GM18505 (cell line): Measurements from ENCODE around the gene MATN4.

Experiments used
- ATAC-seq: cut with Tn5 transposase; IDR thresholded peaks from one replicate; pipeline ENCODE4 v1.9.1; 2021; ENCODE audit not compliant: unreplicated experiment
- POLR2A ChIP-seq: IDR thresholded peaks from 4 replicates; pipeline ENCODE4 v1.6.1; 2011; ENCODE audit warnings: borderline replicate concordance; ENCODE audit not compliant: insufficient read depth, insufficient read length; ENCODE audit errors: extremely low read depth

The MATN4 gene

DNA sequence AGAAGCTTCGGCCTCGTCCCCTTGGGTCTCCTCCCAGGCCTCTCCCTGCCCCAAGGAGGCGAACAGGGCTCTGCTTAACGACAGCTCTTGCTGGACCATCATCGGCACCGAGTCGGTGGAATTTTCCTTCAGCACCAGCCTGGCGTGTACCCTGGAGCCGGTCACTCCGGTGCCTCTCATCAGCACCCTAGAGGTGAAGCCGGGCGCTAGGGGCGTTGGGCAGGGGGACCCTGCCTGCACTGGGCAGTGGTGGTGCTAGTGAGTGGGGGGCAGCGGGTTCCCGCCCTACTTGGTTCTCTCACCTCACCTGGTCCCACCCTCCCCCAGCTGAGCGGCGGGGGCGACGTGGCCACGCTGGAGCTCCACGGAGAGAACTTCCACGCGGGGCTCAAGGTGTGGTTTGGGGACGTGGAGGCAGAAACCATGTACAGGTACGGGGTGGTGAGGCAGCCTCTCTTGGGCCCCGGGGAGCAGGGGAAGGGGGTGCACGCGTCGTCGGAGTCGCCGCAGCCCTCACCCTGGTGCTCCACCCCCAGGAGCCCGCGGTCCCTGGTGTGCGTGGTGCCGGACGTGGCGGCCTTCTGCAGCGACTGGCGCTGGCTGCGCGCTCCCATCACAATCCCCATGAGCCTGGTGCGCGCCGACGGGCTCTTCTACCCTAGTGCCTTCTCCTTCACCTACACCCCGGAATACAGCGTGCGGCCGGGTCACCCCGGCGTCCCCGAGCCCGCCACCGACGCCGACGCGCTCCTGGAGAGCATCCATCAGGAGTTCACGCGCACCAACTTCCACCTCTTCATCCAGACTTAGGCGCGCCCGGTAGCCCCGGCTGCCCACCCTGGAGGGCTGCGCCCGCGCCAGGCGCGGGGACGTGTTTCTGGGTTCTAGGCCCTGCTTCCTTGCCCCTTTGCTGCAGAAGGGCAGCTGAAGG is 8.3 kb upstream of the MATN4 start:
- no peak for ATAC-seq

DNA sequence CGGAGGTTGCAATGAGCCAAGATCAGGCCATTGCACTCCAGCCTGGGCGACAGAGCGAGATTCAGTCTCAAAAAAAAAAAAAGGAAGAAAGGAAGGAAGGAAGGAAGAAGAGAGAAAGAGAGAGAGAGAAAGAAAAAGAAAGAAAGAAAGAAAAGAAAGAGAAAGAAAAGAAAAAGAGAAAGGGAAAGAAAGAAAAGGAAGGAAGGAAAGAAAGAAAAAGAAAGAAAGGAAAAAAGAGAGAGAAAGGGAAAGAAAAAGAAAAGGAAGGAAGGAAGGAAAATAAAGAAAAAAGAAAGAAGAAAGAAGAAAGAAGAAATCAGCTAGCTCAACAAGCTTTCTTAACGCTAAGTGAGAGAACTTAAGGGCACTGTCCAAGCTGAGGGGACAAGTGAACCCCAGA is 7.6 kb upstream of the MATN4 start:
- ATAC-seq: no peak

More for the DNA sequence above, 8.3 kb upstream of the MATN4 start:
- no peak for TF ChIP-seq POLR2A

DNA sequence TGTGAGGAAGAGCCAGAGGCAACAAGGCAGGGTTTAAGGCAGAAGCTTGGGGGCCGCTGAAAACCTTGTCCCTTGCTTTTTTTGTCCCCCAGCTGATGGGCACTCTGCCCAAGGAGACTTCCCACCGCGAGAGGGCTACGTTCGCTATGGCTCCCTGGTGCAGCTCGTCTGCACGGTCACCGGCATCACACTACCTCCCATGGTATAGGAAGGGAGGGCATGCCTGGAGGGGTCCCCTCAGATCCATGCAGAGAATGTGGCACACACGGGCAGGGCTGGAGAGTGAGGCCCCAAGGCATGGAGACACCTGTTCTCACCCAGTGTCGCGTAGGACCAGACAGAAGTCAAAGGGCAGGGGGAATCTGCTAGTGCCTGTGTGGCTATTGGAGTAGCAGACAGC is 5.8 kb upstream of the MATN4 start:
- TF ChIP-seq POLR2A: no peak
- ATAC-seq: no peak

More for the DNA sequence above, 7.6 kb upstream of the MATN4 start:
- TF ChIP-seq POLR2A: no peak

DNA sequence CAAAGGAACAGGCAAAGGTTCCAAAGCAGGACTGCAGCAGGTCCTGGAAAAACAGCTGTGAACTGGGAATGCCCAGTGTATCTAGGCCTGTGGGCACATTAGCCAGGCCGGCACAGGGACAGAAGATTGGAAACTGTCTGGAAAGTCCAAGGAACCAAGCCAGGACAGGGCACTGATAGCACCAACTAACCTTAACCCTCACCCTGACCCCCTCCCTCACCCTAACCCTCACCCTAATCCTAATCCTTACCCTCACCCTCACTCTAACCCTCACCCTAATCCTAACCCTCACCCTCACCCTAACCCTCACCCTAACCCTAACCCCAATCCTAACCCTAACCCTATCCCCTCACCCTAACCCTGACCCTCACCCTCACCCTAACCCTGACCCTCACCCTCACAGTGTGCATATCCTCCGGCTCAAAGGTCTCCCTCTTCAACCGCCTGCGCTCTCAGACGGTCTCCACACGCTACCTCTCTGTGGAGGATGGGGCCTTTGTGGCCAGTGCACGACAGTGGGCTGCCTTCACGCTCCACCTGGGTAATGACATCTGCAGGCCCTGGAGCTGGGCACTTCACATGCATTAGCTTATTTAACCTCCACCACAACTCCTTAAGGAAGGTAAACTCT is 5.1 kb upstream of the MATN4 start:
- TF ChIP-seq POLR2A: no peak
- ATAC-seq: no peak

DNA sequence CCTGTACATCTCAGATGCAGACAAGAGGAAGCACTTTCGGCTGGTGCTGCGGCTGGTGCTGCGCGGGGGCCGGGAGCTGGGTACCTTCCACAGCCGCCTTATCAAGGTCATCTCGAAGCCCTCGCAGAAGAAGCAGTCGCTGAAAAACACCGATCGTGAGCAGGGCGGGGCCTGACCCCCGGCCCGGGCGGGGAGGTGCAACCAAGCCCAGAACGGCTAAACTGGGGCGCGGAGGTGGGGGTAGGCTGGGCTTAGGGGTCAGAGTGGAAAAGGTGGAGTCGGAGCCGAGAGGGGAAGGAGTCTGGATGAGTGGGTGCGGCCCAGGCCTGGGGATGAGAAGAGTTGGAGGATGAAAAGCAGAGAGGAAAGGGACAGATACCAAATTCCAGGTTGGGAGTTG is 4.1 kb upstream of the MATN4 start:
- no peak for ATAC-seq
- no peak for TF ChIP-seq POLR2A

DNA sequence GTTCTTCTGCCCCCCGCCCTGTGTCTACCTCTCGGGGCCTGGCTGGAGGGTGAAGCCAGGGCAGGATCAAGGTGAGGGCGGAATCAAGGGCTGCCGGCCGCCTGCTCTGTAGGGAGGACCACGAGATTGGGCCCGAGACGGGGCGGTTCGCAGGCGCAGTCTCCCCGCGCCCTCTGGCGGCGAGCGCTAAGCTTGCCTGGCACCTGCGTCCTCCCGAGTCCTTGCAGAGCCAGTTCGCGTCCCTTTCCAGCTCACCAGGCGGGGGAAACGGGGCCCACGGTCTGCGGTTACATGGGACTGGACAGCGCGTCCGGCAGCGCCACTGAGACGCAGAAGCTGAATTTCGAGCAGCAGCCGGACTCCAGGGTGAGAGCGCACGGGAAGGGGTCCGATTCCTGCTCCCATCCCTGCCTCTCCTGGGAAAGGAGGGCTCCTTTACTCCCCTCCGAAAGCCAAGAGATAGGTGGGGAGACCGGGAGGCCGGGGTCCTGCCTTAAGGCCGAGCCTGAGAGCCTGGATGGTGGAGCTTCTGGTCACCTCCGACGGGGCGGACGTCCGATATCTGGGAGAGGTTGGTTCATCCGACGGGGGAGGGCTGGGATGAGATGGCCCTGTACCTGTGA is 3.6 kb upstream of the MATN4 start:
- no peak for TF ChIP-seq POLR2A
- ATAC-seq: no peak

DNA sequence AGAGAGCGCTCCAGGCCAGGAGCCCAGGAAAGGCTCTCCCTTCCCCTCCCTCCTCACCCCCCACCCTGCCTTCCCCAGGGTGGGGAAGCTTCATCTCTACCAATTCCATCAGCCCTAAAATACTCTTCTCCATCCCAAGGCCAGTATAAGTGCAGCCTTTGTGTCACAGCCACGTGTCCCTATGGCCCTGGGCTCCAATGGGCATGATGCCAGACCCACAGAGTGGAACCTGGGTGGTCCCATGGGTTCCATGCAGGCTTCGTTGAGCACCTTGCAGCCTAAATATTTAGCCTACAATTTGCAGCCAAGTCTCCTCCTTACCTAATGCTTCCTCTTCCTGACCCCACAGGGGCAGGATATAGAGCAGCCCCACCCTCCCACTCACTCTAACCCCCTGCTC is 976 bp upstream of the MATN4 start:
- no peak for ATAC-seq
- TF ChIP-seq POLR2A: no peak

DNA sequence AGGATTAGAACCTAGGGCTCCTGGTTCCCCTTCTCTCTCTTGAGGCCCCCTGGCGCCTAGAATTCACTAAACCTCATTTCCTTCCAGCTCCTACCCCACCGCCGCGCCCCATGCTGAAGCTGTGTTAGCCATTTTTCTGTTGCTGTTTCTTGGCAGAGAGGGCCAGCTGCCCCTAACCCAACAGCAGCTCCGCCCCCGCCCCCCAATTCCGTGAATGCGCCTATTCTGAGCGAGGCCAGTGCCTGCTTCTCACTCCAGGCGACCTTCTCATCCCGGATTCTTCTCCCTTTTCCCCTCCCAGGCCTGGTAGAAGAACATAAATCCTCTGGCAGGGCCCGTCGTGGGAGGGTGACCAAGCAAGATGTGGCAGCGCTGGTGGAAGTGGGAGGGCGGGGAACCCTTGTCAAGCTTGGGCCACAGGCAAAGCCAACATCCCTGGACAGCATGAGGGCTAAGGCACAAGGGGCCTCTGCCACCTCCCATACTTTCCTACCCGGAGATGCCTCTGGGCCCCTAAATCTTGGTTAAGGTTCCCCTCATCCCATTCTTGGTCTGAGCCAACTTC is 941 bp downstream of the MATN4 start:
- no peak for ATAC-seq
- no peak for TF ChIP-seq POLR2A

DNA sequence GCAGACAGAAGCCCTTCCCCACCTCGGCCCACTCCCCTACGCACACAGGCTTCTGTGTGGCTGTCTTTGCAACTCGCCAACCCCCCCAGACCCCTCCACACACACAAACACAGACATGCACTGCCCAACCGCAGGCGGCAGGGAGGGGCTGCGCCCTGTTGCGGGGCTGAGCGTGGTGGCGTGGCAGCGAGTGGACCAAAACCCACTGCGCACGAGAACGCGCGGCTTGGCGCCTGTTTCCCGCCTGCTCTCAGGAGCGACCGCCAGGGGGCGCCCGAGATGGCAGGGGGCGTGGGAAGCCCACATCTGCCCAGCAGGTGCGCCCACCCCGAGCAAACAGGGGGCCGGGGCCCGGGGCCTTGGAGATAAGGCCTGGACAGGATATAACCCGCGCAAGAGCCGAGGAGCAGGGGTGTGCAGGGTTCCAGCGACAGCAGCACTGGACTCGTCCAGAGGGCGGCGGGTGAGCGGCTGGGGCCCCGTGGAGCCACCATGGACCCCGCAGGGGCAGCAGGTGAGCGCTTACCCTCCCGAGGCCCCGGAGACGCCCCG is 1.6 kb downstream of the MATN4 start, which contains the start of gene RBPJL:
Gene RBPJL, plus strand, starts transcription at position 410 of the 552 bp plus-strand sequence. Its CDS starts 83 bp downstream, at position 493.
- no peak for ATAC-seq
- no peak for TF ChIP-seq POLR2A

DNA sequence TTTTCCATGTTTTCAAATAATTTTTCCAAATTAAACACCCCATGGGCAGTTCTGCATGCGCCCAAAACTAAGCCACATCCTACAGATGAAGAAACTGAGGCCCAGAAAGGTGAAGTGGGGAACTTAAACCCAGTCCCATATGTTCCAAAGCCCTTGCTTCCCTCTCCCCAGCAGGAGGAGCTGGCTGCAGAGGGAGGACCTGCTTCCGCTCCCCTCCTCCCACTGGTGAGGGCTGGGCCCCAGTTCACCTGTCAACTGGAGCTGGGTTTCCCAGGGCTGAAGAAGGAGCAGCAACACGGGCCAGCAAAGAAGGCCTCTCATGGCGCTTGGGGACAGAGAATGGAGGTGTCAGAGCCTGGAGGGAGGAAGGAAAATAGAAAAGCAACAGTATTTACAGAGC is 2.8 kb downstream of the MATN4 start:
- ATAC-seq: no peak
- TF ChIP-seq POLR2A: no peak

DNA sequence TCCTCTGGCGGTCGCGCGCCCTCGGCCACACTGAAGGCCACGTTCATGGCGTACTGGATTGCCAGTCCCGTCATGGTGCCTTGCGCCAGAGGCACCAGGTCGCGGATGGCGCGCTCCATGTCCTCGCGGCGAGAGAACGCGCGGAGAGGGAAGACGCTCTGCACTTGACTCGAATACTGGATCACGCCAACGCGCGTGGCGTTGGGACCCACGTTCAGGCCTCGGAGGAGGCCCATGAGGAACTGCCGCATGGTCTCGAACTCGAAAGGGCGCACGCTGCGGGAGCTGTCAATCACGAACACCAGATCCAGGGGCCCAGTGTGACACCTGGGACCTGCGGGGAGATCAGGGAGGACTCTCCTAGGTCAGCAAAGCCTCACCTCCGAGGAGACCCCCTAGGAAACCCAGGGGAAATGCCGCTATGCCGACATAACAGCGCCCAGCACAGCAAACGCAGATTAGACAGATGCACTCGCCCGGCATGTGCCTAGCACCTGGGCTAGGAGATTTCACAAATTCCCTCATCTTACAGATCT is 3.6 kb downstream of the MATN4 start:
- no peak for TF ChIP-seq POLR2A
- ATAC-seq: no peak

DNA sequence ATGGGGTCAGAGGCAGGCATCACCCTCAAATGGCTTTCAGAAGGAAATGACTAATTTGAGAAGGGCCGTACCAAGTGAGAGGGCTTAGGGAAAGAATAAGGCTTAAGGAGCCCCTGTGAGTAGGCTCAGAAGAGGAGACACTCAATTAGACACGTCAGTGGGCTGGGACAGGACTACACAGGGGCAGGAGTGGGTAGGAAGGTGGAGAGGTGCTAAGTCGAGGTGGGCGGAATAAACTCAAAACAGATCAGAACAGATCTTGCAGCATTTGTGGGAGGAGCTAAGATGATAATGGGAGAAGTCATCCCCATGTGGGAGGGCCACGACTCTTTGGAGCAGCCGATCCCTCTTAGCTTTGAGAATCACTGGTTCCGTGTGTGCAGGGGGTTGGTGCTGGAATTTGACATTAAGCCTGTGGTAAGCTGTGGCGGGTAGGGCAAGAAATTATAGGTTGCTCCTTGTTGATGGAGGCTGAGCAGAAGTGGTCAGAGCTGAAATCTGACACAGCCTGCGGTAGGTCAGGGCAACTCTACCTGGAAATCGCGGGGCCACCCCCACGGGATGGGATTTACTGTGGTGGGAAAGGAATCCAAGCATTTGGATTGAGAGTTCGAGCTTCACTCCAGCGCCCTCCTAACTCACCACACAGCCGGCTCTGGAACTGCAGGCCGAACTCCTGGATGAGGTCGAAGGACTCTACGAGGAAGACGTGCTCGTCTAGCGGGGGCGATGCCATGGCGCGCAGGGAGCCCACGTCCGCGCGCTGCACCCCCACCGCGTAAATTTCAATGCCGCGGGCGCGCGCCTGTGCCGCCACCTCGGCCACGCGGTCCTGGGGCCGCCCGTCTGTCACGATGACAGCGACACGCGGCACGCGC is 4.3 kb downstream of the MATN4 start:
- ATAC-seq: no peak
- TF ChIP-seq POLR2A: no peak
